ENCODE data around the gene TXLNG.

The TXLNG gene

DNA sequence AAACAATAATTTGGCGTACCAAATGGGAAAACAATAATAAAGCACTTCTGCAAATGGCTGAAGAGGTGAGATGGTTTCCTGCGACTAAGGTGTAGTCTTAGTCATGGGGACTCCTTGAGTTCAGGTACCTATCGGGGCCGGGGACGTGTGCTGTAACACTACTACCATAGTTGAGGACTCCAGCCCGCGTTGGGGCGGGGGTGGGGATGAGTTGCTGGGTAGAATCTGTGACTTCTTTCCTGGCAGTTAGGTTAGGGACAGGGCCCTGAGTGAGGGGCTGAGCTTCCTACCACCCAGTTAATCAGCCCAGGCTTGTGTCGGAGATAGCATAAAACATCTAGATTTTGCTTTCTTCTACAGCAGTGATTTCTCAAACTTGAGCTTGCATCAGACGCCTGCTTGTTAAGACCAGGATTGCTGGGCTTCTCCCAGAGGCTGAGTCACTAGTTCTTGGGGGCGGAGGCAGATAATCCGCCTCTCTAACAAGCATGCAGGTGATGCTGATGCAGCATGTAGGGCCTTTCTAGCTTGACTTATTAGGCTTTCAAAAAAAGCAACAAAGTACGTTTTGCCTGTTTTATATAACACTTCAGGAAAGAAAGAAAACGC is 53.7 kb downstream of the TXLNG start:
- no peak for DNase-seq (ENCODE audit: low spot score)
- TF ChIP-seq, protein P1, sequence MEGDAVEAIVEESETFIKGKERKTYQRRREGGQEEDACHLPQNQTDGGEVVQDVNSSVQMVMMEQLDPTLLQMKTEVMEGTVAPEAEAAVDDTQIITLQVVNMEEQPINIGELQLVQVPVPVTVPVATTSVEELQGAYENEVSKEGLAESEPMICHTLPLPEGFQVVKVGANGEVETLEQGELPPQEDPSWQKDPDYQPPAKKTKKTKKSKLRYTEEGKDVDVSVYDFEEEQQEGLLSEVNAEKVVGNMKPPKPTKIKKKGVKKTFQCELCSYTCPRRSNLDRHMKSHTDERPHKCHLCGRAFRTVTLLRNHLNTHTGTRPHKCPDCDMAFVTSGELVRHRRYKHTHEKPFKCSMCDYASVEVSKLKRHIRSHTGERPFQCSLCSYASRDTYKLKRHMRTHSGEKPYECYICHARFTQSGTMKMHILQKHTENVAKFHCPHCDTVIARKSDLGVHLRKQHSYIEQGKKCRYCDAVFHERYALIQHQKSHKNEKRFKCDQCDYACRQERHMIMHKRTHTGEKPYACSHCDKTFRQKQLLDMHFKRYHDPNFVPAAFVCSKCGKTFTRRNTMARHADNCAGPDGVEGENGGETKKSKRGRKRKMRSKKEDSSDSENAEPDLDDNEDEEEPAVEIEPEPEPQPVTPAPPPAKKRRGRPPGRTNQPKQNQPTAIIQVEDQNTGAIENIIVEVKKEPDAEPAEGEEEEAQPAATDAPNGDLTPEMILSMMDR (IDR thresholded peaks at IDR 0.05; ENCODE audit: extremely low read depth, missing control alignments): no peak

- TF ChIP-seq, protein P1 (IDR thresholded peaks at IDR 0.05; ENCODE audit: extremely low read depth, missing control alignments): no peak
- no peak for DNase-seq (ENCODE audit: low spot score)
Measured at GRCh38 chrX:16842684-16843083, 56.4 kb downstream of the TXLNG start.

GRCh38 chrX:16843208-16843909 is 57.1 kb downstream of the TXLNG start:
- DNase-seq (ENCODE audit: low spot score): no peak
- TF ChIP-seq, protein P1 (IDR thresholded peaks at IDR 0.05; ENCODE audit: extremely low read depth, missing control alignments): no peak

DNA sequence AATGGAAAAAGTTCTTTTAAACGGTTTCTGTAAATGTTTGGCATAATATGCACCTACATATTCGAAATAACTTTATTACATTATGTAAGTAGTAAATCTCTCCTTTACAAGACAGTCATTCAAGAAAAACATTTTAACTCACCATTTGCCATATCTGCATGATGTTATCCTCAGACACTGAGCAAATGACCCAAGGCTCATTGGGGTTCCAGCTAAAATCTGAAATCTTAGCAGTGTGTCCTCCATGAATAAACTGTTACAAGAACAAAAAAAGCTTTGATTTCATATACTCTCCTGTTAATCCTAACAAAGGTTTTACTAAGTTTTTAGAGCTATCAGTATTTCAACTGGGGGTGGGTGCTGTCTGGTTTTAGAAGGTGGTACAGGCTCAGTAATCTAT is 59.4 kb downstream of the TXLNG start:
- TF ChIP-seq, protein P1 (IDR thresholded peaks at IDR 0.05; ENCODE audit: extremely low read depth, missing control alignments): no peak
- DNase-seq (ENCODE audit: low spot score): no peak

- TF ChIP-seq, protein P1 (IDR thresholded peaks at IDR 0.05; ENCODE audit: extremely low read depth, missing control alignments): no peak
- no peak for DNase-seq (ENCODE audit: low spot score)
Measured at GRCh38 chrX:16848541-16848940, 62.3 kb downstream of the TXLNG start.

- TF ChIP-seq, protein P1 (IDR thresholded peaks at IDR 0.05; ENCODE audit: extremely low read depth, missing control alignments): no peak
- no peak for DNase-seq (ENCODE audit: low spot score)
Measured at GRCh38 chrX:16851421-16851820, 65.2 kb downstream of the TXLNG start.

GRCh38 chrX:16851827-16852226 is 65.6 kb downstream of the TXLNG start:
- DNase-seq (ENCODE audit: low spot score): no peak
- TF ChIP-seq, protein P1 (IDR thresholded peaks at IDR 0.05; ENCODE audit: extremely low read depth, missing control alignments): no peak

Measured in GM20000 (cell line).